Suprapubic skin (tissue), 4 donors: Measurements from ENCODE around the gene AUTS2. TPM values are rescaled to one million over a fixed set of nuclear protein-coding genes. Genes with fewer than 3 reads are reported as not detected.

Experiments
- DNase-seq, 2 donors: peaks; one replicate each; pipeline ENCODE4 v3.0.0-alpha.2; 2019; ENCODE audit warnings: low spot score in 2 of 2
- H3K27ac ChIP-seq: fragments of 200-600 bp; sonication (generic); one replicate; pipeline ENCODE4 v1.5.1; 2019
- H3K27me3 ChIP-seq: fragments of 200-600 bp; sonication (generic); one replicate; pipeline ENCODE4 v1.5.1; 2019
- H3K36me3 ChIP-seq: fragments of 200-600 bp; sonication (generic); one replicate; pipeline ENCODE4 v1.5.1; 2019
- H3K4me1 ChIP-seq: fragments of 200-600 bp; sonication (generic); one replicate; pipeline ENCODE4 v1.5.1; 2019
- H3K4me3 ChIP-seq: fragments of 200-600 bp; sonication (generic); one replicate; pipeline ENCODE4 v1.5.1; 2019; ENCODE audit warnings: mild to moderate bottlenecking
- H3K9me3 ChIP-seq: fragments of 200-600 bp; sonication (generic); one replicate; pipeline ENCODE4 v1.5.1; 2019
- CTCF ChIP-seq, 2 donors: fragments of 200-600 bp in 1 of 2; fragments of 450-650 bp in 1 of 2; sonication (generic) in 1 of 2; IDR thresholded peaks; one replicate each; pipeline ENCODE4 v1.5.1; 2016 to 2019; ENCODE audit warnings: antibody characterized with exemption in 2 of 2, mild to moderate bottlenecking in 1 of 2, moderate library complexity in 1 of 2
- EP300 ChIP-seq: sonication (generic); formaldehyde crosslinking; IDR thresholded peaks from one replicate; pipeline ENCODE4 v1.6.1; 2017; ENCODE audit warnings: antibody characterized with exemption
- POLR2A ChIP-seq, 2 donors: fragments of 450-650 bp; IDR thresholded peaks; one replicate each; pipeline ENCODE4 v1.6.1; 2017; ENCODE audit warnings: antibody characterized with exemption in 2 of 2, mild to moderate bottlenecking in 2 of 2, moderate library complexity in 2 of 2
- POLR2AphosphoS5 ChIP-seq, 3 donors: sonication (generic); formaldehyde crosslinking; IDR thresholded peaks; one replicate each; pipeline ENCODE4 v1.6.1; 2017; ENCODE audit warnings: antibody characterized with exemption in 3 of 3
- WGBS: methylation state at CpG from one replicate; pipeline ENCODE4 v1.1.5; 2018; 5-methylcytosine and 5-hydroxymethylcytosine counted together
- total RNA-seq, 4 donors: library from RNA; depleted of rRNA; stranded (reverse); fragments of >200 nt; gene quantifications; one replicate each; pipeline ENCODE4 v1.1.0, GENCODE V29; 2016

Gene AUTS2
- total RNA-seq, 4 donors from 2014 or later, result 31.0 to 102 (median 56.4) TPM

GRCh38 chr7:70156057-70156456 lies 557.8 kb downstream of the AUTS2 start:
- TF ChIP-seq POLR2A (IDR thresholded peaks at IDR 0.05) (no peak), POLR2AphosphoS5 (IDR thresholded peaks at IDR 0.05) (no peak), EP300 (no peak), CTCF (IDR thresholded peaks at IDR 0.05) (no peak)
- WGBS, result 93% methylated on average over 2 of the region's 2 CpGs
- H3K36me3 ChIP-seq, result no peaks in the 10 kb centered on the region
- H3K9me3 ChIP-seq, result peaks cover 4% of the 10 kb centered on the region
- no peaks in the 10 kb centered on the region for H3K27me3 ChIP-seq
- no peak overlapping the region for H3K4me3 ChIP-seq
- H3K4me1 ChIP-seq, result no peaks in the 10 kb centered on the region
- DNase-seq, result no peak
- no peak overlapping the region for H3K27ac ChIP-seq

- TF ChIP-seq POLR2AphosphoS5 (IDR thresholded peaks at IDR 0.05), result no peak
- no peak for TF ChIP-seq POLR2A (IDR thresholded peaks at IDR 0.05)
- no peak for TF ChIP-seq CTCF (IDR thresholded peaks at IDR 0.05)
- TF ChIP-seq EP300, result no peak
- Histone ChIP-seq H3K9me3 (no peaks in the 10 kb centered on the region), H3K4me1 (no peaks in the 10 kb centered on the region)
Measured at GRCh38 chr7:70159121-70159520, 560.8 kb downstream of the AUTS2 start.

GRCh38 chr7:70165477-70166170 lies 567.3 kb downstream of the AUTS2 start:
- Histone ChIP-seq H3K27ac (no peak overlapping the region), H3K4me3 (no peak overlapping the region), H3K27me3 (no peaks in the 10 kb centered on the region), H3K4me1 (no peaks in the 10 kb centered on the region), H3K9me3 (no peaks in the 10 kb centered on the region), H3K36me3 (no peaks in the 10 kb centered on the region)
- no peak for TF ChIP-seq POLR2AphosphoS5 (IDR thresholded peaks at IDR 0.05)
- TF ChIP-seq EP300, result no peak
- no peak for TF ChIP-seq CTCF (IDR thresholded peaks at IDR 0.05)
- TF ChIP-seq POLR2A (IDR thresholded peaks at IDR 0.05), result no peak
- 89% methylated on average over 7 of the region's 7 CpGs for whole genome bisulfite sequencing
- no peak for DNase-seq

More at GRCh38 chr7:70159121-70159520, 560.8 kb downstream of the AUTS2 start:
- H3K27me3 ChIP-seq, result no peaks in the 10 kb centered on the region
- H3K4me3 ChIP-seq, result no peak overlapping the region
- DNase-seq, result no peak
- no peaks in the 10 kb centered on the region for H3K36me3 ChIP-seq
- WGBS, result 63% methylated on average over 3 of the region's 3 CpGs
- no peak overlapping the region for H3K27ac ChIP-seq

GRCh38 chr7:70171369-70171920 lies 573.2 kb downstream of the AUTS2 start:
- H3K27ac ChIP-seq, result no peak overlapping the region
- H3K4me1 ChIP-seq, result no peaks in the 10 kb centered on the region
- H3K36me3 ChIP-seq, result no peaks in the 10 kb centered on the region
- no peak for TF ChIP-seq EP300
- TF ChIP-seq POLR2AphosphoS5 (IDR thresholded peaks at IDR 0.05), result no peak
- no peak for TF ChIP-seq CTCF (IDR thresholded peaks at IDR 0.05)
- TF ChIP-seq POLR2A (IDR thresholded peaks at IDR 0.05), result no peak
- H3K9me3 ChIP-seq, result no peaks in the 10 kb centered on the region
- no peak overlapping the region for H3K4me3 ChIP-seq
- DNase-seq, result no peak
- WGBS, result 90% methylated on average over 4 of the region's 4 CpGs
- H3K27me3 ChIP-seq, result no peaks in the 10 kb centered on the region

GRCh38 chr7:70177166-70177565 lies 578.9 kb downstream of the AUTS2 start:
- DNase-seq, result no peak
- Histone ChIP-seq H3K27me3 (no peaks in the 10 kb centered on the region), H3K27ac (no peak overlapping the region), H3K4me3 (no peak overlapping the region), H3K4me1 (peaks cover 11% of the 10 kb centered on the region), H3K36me3 (no peaks in the 10 kb centered on the region), H3K9me3 (no peaks in the 10 kb centered on the region)
- TF ChIP-seq EP300 (no peak), POLR2AphosphoS5 (IDR thresholded peaks at IDR 0.05) (no peak), POLR2A (IDR thresholded peaks at IDR 0.05) (no peak), CTCF (IDR thresholded peaks at IDR 0.05) (no peak)
- 76% methylated on average over 3 of the region's 3 CpGs for WGBS
